ENCODE measurements around the gene GRIK1.

Gene GRIK1

GRCh38 chr21:29661672-29662442 lies 277.9 kb downstream of the GRIK1 start:
- no peak for DNase-seq

- no peak for DNase-seq
Observed at GRCh38 chr21:29660047-29660720, 279.6 kb downstream of the GRIK1 start.

GRCh38 chr21:29658934-29659203 lies 280.9 kb downstream of the GRIK1 start:
- no peak for DNase-seq

GRCh38 chr21:29658177-29658933 lies 281.4 kb downstream of the GRIK1 start:
- no peak for DNase-seq

GRCh38 chr21:29657240-29657989 lies 282.4 kb downstream of the GRIK1 start:
- no peak for DNase-seq

GRCh38 chr21:29656504-29657239 lies 283.1 kb downstream of the GRIK1 start:
- no peak for DNase-seq

- no peak for DNase-seq
Observed at GRCh38 chr21:29655577-29655976, 284.2 kb downstream of the GRIK1 start.

- DNase-seq: no peak
Observed at GRCh38 chr21:29654855-29655254, 284.9 kb downstream of the GRIK1 start.

- DNase-seq: no peak
Observed at GRCh38 chr21:29654203-29654602, 285.6 kb downstream of the GRIK1 start.

- DNase-seq: no peak
Observed at GRCh38 chr21:29650523-29651022, 289.2 kb downstream of the GRIK1 start.

- no peak for DNase-seq
Observed at GRCh38 chr21:29649406-29649814, 290.4 kb downstream of the GRIK1 start.

GRCh38 chr21:29648710-29649240 lies 291.0 kb downstream of the GRIK1 start:
- no peak for DNase-seq

GRCh38 chr21:29647353-29647781 lies 292.4 kb downstream of the GRIK1 start:
- no peak for DNase-seq

GRCh38 chr21:29645666-29646553 lies 293.9 kb downstream of the GRIK1 start:
- no peak for DNase-seq

- DNase-seq: no peak
Observed at GRCh38 chr21:29643289-29643688, 296.5 kb downstream of the GRIK1 start.

- no peak for DNase-seq
Observed at GRCh38 chr21:29642551-29643245, 297.1 kb downstream of the GRIK1 start.

GRCh38 chr21:29641635-29642550 lies 297.9 kb downstream of the GRIK1 start:
- DNase-seq: no peak

- DNase-seq: no peak
Observed at GRCh38 chr21:29641001-29641634, 298.7 kb downstream of the GRIK1 start.

- DNase-seq: no peak
Observed at GRCh38 chr21:29640080-29640508, 299.7 kb downstream of the GRIK1 start.

Data from islet precursor cell (in vitro differentiated cells).